OCI-M2 (cell line): ENCODE data around the gene MAPK8IP1.

Experiments used
- DNase-seq: peaks from one replicate; lab custom pipeline; 2025; ENCODE audit not compliant: unreplicated experiment; lab: John Stamatoyannopoulos, UW

MAPK8IP1 gene

GRCh38 chr11:45924036-45924915 is 38.8 kb downstream of the MAPK8IP1 start:
- no peak for DNase-seq

GRCh38 chr11:45924927-45925326 is 39.5 kb downstream of the MAPK8IP1 start:
- no peak for DNase-seq

DNA sequence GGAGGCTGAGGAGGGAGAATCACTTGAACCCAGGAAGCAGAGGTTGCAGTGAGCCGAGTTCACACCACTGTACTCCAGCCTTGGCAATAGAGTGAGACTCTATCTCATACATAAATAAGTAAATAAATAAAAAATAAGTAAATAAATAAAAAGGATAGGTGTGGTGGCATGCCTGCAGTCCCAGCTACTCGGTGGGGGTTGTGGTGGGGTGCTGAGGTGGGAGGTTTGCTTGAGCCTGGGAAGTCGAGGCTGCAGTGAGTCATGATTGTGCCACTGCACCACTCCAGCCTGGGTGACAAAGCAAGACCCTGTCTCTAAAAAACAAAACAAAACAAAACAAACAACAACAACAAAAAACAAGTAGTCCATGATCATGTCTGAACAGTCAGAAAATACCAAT is 40.1 kb downstream of the MAPK8IP1 start:
- no peak for DNase-seq

GRCh38 chr11:45926001-45926401 is 40.5 kb downstream of the MAPK8IP1 start:
- DNase-seq: no peak

DNA sequence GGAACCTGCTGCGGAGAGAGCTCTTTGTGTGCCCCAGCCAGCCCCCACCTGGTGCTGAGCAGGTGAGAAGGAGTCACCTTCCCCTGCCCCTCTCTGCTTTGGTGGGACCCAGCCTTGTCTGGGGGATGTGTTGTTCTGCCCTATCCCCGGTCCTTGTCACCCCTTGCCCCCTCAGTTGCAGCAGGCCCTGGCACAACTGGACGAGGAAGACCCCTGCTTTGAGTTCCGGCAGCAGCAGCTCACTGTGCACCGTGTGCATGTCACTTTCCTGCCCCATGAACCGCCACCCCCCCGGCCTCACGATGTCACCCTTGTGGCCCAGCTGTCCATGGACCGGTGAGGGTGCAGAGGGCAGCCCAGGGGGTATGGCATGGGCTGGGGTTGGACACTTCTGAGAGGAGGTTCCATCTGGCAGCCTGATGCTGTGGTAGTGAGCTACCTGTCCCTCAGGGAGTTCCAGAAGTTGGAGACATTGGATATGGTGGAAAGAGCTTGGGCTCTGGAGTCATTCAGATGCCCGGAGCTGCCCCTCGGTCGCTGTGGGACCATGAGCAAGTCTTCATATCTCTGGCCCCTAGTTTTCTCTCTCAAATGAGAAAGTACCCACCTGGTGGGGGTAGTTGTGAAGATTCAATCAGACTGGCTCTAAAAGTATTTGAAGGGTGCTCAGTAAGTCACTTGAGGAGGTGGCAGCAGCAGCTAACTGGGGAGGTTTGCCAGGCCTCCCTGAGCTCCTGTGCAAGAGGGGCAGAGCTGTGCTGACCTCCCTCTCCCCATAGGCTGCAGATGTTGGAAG is 41.3 kb downstream of the MAPK8IP1 start:
- DNase-seq: no peak

DNA sequence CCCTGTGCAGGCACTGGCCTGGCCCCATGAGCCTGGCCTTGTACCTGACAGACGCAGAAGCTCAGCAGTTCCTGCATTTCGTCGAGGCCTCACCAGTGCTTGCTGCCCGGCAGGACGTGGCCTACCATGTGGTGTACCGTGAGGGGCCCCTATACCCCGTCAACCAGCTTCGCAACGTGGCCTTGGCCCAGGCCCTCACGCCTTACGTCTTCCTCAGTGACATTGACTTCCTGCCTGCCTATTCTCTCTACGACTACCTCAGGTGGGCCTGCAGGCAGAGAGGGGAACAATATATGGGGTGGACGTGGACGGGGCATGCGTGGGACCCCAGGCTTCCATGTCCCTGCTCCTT is 41.9 kb downstream of the MAPK8IP1 start:
- no peak for DNase-seq

GRCh38 chr11:45927684-45928413 is 42.4 kb downstream of the MAPK8IP1 start:
- no peak for DNase-seq

GRCh38 chr11:45928535-45929215 is 43.2 kb downstream of the MAPK8IP1 start:
- DNase-seq: no peak

DNA sequence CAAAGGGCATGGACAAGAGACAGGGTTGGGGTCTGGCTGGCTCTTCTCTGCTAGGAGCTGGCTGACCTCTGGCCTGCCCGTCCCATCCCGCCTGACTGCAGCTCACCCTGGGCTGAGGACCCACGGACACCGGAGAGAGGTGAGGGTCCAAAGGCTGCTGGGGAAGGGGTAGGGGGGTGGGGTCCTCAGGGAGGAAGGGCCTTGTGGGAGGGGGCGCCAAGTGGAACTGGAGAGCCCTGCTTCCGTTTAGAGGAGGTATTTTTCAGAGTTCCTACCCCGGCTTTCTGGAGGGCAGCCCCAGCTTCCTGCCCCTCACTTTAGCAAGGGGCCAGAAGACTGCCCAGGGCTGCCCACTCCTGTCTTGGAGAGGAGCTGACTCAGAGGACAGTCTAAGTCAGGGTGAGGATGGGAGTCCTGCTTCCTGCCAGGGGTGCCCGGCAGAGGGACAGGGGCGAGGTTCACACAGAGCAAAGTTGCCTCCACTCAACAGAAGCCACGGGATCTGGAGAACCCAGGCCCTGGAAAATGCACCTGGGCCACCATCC is 44.1 kb downstream of the MAPK8IP1 start:
- DNase-seq: no peak

- DNase-seq: no peak
These were observed 44.8 kb downstream of the MAPK8IP1 start for GRCh38 chr11:45930031-45930794.

GRCh38 chr11:45930951-45931570 is 45.6 kb downstream of the MAPK8IP1 start:
- no peak for DNase-seq

DNA sequence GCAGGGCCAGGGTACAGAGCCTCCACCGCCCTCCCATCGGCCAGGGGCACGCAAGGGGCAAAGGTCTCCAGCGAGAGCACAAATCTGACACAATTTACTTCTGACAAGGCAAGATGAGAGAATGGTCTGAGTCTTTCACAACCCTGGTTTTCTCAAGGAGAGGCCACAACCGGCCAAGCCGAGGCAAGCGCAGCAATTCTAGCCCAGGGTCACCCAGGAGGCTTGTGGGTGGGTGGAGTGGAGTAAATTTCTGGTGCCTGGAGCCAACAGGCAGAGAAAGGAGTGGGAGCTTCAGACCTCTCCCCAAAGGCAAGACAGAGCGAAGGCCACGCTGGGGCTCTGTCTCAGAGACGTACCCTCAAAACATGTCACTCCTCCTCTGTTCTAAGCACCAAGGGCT is 46.3 kb downstream of the MAPK8IP1 start:
- no peak for DNase-seq

DNA sequence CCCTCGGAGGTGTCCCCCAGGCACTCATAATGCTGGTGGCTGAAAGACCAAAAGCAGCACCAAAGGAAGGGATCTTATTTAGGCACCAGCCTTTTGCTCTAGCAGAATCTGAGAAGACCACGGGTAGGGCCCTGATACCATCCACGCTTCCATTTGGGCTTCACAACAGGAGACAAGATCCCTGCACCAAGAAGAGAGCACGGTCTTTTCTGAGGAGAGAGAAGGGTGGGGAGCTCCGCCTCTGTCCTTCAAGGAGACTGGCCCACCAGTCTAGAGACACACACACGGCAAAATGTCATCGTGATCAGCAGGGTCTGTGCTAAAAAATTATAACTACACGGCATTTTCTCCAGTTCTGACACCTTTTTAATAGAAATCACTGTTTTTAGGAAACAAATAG is 46.8 kb downstream of the MAPK8IP1 start:
- no peak for DNase-seq

DNA sequence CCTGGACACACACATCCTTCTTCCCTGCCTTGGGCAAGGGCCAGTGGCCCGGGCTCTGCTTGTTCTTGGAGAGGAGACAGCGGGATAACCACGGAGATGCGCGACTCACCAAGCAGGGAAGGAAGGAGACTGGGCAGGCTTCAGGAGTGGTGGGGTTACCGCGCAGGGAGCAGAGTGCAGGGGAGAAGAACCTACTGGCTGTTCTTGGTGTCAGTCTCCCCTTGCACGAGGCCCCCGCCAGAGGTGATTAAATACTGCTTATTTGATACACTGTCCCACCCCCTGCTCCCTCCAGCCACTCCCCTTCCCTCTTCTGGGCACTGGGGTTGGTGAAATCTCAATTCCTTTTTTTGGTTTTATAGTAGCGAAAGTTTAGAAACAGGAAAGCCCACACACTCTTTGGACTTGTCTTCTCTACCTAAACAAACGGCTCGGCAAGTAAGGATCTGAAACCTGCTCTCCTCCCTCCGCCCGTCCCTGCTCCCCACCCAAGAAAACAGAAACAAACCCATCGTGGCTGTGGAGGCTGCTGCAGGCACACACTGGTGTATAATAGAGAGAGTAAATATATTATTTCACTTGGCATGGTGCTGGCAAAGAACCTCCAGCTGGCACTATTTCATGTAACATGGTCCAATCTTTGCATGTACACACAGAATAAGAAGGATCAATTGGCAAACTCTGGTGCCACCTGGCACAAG is 47.8 kb downstream of the MAPK8IP1 start:
- no peak for DNase-seq

DNA sequence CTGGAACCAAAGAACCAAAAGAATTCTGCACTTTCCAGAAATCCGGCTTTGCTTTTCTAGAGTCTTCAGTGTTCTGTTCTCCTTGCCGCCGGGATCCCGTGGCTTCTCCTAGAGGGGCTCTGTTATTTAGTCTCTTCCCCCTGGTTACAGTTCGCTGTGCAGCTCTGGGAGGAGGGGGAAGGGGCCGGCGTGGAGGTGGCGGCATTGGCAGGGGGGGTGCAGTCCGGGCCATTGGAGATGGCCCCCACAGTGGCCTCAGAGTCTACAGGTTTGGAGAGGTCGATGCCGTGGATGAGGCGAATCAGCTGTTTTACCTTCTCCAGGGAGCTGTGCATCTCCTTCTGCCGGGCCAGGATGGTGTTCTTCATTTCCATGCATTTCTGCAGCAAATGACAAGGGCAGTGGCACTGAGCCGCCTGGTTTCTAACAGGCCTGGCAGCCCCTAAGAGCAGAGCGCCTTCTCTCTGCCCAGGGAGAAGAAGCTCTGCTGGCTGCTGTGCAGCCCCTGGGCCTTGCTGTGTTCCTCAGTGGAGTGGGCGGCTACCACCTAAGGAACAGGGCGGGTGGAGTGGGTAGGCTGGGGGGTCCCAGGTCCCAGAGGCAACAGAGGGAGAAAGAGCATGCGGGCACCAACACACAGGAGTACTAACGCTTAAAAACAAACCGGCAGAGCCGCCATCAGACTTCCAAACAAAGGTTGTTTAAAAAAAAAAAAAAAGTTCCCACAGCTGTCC is 48.6 kb downstream of the MAPK8IP1 start:
- no peak for DNase-seq

- no peak for DNase-seq
These were observed 49.3 kb downstream of the MAPK8IP1 start for GRCh38 chr11:45934580-45935318.

DNA sequence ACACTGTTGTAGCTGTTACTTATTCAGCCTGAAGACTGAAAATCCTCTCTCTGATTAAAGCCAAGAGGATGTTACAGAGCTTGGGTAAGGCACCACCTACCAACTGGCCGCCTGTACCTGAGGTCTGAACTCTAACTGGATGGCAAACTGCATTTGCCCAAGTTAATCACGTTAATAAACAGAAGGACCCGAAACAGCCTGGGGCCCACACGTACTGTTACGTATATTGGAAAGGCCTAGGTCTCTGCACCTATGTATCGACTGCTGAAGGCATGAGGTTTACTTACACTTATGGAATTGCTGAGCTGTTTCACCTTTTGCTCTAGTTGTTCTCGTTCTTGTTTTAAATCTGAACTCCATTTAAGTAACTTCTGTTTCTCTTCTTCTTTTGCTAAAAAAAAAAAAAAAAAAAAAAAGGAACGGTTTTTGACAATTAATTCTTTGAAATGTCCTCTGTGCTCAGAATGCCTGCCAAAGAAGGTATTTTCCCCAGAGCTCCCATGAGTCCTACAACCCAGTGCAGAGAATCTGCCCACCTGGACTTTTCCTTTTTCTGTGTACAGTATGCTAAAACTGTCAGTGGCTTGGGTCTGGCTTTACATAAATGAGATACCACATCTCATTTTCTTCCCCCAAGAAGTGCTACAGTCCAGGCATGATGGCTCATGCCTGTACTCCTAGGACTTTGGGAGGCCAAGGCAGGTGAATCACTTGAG is 50.1 kb downstream of the MAPK8IP1 start:
- DNase-seq: no peak
